Endothelial cell (in vitro differentiated cells): ENCODE results near the gene RGS6. TPM values are rescaled to one million over a fixed set of nuclear protein-coding genes. Genes with fewer than 3 reads are reported as not detected.
A peak's percentile ranks its signal among the peaks of the same experiment; 100 is the strongest.

Experiments used
- DNase-seq: peaks from one replicate; pipeline ENCODE4 v3.0.0; 2021; ENCODE audit warnings: low spot score
- H3K27ac Mint-ChIP-seq: one replicate; pipeline ENCODE4 v1.8.0; 2021; ENCODE audit warnings: mixed read lengths, inconsistent platforms; ENCODE audit not compliant: unreplicated experiment
- H3K27me3 Mint-ChIP-seq: one replicate; pipeline ENCODE4 v1.8.0; 2021; ENCODE audit warnings: mild to moderate bottlenecking, moderate library complexity, mixed read lengths, inconsistent platforms; ENCODE audit not compliant: unreplicated experiment
- H3K36me3 Mint-ChIP-seq: one replicate; pipeline ENCODE4 v1.8.0; 2021; ENCODE audit warnings: mild to moderate bottlenecking, low read depth, mixed read lengths, inconsistent platforms; ENCODE audit not compliant: unreplicated experiment
- H3K4me1 Mint-ChIP-seq: one replicate; pipeline ENCODE4 v1.8.0; 2021; ENCODE audit warnings: mild to moderate bottlenecking, mixed read lengths, inconsistent platforms; ENCODE audit not compliant: unreplicated experiment
- H3K4me3 Mint-ChIP-seq: one replicate; pipeline ENCODE4 v1.8.0; 2021; ENCODE audit warnings: mild to moderate bottlenecking, mixed read lengths, inconsistent platforms; ENCODE audit not compliant: unreplicated experiment
- H3K9me3 Mint-ChIP-seq: one replicate; pipeline ENCODE4 v1.8.0; 2021; ENCODE audit warnings: mixed read lengths, inconsistent platforms; ENCODE audit not compliant: unreplicated experiment
- total RNA-seq: library from RNA; stranded (reverse); fragmentation: NEBNext Ultra II Directional; extraction: Animal tissue kit (Norgen Biotek cat#: 25700); gene quantifications from one replicate; pipeline ENCODE4 v1.2.1, GENCODE V29; 2021; ENCODE audit not compliant: unreplicated experiment
- TF ChIP-seq, protein P1 (sequence below): fragments of 200-600 bp; sonication (generic); IDR thresholded peaks from one replicate; pipeline ENCODE4 v1.5.0; 2021; ENCODE audit warnings: antibody characterized with exemption; ENCODE audit not compliant: unreplicated experiment

RGS6 gene
- total RNA-seq, 1 donor from 2014 or later: 15.7 TPM

DNA sequence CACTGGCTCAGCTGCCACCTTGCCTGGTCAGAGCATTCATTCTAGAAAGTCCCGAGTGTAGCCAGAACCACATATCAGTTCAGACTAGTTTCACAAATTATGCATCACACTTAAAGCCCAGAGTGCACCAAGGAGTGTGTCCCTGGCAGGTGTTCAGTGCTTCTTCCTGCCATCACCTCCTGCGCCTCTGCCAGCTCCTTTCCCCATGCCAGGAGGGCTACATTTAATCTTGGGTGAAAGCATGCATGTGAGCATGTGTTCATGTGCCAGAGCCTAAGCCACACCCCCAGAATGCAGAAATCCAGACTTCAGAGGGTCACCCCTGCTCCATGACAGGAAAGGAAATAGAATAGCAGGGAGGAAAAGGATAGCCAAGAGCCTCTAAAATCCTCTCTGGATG, 580.1 kb downstream of the RGS6 start:
- TF ChIP-seq, protein P1, sequence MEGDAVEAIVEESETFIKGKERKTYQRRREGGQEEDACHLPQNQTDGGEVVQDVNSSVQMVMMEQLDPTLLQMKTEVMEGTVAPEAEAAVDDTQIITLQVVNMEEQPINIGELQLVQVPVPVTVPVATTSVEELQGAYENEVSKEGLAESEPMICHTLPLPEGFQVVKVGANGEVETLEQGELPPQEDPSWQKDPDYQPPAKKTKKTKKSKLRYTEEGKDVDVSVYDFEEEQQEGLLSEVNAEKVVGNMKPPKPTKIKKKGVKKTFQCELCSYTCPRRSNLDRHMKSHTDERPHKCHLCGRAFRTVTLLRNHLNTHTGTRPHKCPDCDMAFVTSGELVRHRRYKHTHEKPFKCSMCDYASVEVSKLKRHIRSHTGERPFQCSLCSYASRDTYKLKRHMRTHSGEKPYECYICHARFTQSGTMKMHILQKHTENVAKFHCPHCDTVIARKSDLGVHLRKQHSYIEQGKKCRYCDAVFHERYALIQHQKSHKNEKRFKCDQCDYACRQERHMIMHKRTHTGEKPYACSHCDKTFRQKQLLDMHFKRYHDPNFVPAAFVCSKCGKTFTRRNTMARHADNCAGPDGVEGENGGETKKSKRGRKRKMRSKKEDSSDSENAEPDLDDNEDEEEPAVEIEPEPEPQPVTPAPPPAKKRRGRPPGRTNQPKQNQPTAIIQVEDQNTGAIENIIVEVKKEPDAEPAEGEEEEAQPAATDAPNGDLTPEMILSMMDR: no peak
- Mint-ChIP-seq H3K4me1 (peaks cover 14% of the 10 kb centered on the region), H3K27me3 (peaks cover 4% of the 10 kb centered on the region), H3K4me3 (no peak overlapping the region), H3K36me3 (no peaks in the 10 kb centered on the region), H3K9me3 (no peaks in the 10 kb centered on the region), H3K27ac (no peak overlapping the region)
- no peak for DNase-seq

DNA sequence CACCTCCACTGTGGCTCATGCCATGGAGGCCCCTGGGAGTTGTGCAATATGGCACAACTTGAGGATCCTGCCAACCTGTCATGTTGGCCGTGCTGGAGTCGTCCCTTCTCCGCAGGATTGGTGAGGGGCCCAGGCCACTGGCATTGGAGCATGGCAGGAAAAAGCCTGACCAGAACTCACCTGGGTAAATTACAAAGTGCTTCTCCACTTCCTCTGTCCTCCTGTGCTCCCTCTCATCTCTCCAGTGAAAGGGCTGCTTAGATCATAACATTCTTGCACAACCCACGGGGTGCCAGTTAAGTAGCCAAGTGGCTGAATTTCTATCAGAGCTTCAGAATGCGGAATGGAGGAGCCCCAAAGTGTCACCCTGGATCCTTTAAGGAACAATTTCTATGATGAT, 580.7 kb downstream of the RGS6 start:
- DNase-seq: no peak
- Mint-ChIP-seq H3K4me3 (no peak overlapping the region), H3K9me3 (no peaks in the 10 kb centered on the region), H3K27me3 (peaks cover 4% of the 10 kb centered on the region), H3K36me3 (no peaks in the 10 kb centered on the region), H3K4me1 (peaks cover 14% of the 10 kb centered on the region), H3K27ac (no peak overlapping the region)
- TF ChIP-seq, protein P1: no peak

DNA sequence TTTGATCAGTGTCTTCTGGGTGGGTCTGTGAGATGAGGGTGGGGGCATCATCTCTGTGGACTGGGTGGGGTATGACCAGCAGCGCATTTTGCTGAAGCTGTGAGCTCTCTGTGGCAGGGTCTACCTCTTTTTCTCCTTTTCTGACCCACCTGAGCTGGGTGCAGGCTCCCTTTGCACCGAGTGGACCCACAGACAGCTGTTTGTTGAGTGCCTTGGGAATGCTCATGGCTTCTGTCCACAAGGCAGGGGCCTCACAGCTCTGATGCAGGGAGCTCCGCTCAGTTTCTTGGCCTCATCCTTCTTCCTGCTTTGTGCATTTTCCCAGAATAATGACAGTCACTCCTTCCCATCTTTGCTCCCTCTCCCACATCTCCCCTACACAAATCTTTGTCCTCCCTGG, 581.1 kb downstream of the RGS6 start:
- no peak for DNase-seq
- Mint-ChIP-seq H3K4me1 (peaks cover 14% of the 10 kb centered on the region), H3K27ac (no peak overlapping the region), H3K27me3 (peaks cover 4% of the 10 kb centered on the region), H3K4me3 (no peak overlapping the region), H3K9me3 (no peaks in the 10 kb centered on the region), H3K36me3 (no peaks in the 10 kb centered on the region)
- TF ChIP-seq, protein P1: no peak

DNA sequence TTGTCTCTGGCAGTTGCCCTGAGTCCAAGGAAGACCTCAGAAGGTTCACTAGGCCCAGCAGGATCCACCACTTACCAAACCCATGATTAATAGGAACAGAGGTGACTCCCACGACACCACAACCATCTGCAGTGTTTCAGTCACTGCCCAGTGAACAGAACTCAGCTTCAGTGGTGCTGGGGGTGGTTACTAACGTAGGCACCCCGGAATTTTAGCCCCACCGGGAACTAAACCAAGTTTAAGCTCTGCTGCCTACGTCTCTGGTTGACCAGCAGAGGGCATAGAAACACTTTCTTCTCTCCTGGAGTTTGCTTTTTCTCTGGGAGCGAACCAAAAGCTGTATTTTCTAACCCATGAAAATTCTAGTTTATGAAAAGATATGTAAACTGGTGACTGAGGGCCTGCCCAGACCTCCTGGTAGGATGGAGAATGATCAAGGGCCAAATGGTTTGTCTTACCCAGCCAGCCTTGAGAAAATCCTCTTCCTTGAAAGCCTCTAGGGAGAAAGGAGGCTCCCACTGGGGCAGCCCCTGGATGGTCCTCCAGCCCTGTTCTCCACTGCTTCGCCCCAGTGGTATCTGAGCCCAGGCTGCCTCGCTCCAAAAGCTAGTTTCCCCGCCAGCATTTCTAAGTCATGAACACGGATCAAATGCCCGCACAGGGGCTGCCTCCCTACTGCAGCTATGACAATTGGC, 581.9 kb downstream of the RGS6 start:
- H3K27ac Mint-ChIP-seq: no peak overlapping the region
- H3K9me3 Mint-ChIP-seq: no peaks in the 10 kb centered on the region
- DNase-seq: no peak
- H3K4me1 Mint-ChIP-seq: peaks cover 14% of the 10 kb centered on the region
- TF ChIP-seq, protein P1: peak; percentile 65
- H3K36me3 Mint-ChIP-seq: no peaks in the 10 kb centered on the region
- H3K4me3 Mint-ChIP-seq: no peak overlapping the region
- H3K27me3 Mint-ChIP-seq: peaks cover 4% of the 10 kb centered on the region

DNA sequence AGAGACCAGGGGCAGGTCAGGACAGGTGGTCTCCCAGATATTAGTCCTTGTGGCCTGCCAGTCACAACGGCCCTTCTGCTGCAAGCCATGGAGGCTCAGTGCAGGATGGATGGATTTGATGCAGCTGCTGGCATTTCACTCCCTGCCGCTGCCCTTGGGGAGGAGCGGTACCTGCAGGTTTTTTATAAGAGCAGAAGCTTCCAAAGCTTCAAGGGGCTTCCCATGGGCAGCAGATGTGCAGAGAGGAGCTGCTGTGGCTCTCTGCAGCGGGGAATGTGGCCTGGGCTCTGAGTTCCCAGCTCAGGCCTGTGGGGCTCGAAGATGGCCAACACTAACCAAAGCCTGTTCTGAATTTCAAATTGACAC, 582.4 kb downstream of the RGS6 start:
- H3K4me1 Mint-ChIP-seq: peaks cover 14% of the 10 kb centered on the region
- no peak overlapping the region for H3K27ac Mint-ChIP-seq
- TF ChIP-seq, protein P1: no peak
- H3K27me3 Mint-ChIP-seq: peaks cover 4% of the 10 kb centered on the region
- H3K36me3 Mint-ChIP-seq: no peaks in the 10 kb centered on the region
- H3K4me3 Mint-ChIP-seq: no peak overlapping the region
- H3K9me3 Mint-ChIP-seq: no peaks in the 10 kb centered on the region
- DNase-seq: no peak
